GM18861 (cell line): ENCODE results near the gene SERINC4.
"Not testable (repeated sequence)": the region's sequence is repeated elsewhere in the genome, so short reads cannot be mapped to it uniquely, and the experiment has no call there.

Source experiments
- ATAC-seq: cut with Tn5 transposase; IDR thresholded peaks from one replicate; pipeline ENCODE4 v1.9.1; 2021; ENCODE audit not compliant: unreplicated experiment

Gene SERINC4

GRCh38 chr15:43763819-43764446 is 36.1 kb downstream of the SERINC4 start:
- no peak for ATAC-seq

GRCh38 chr15:43762824-43763223 is 37.2 kb downstream of the SERINC4 start:
- ATAC-seq: no peak

- no peak for ATAC-seq
Observed at GRCh38 chr15:43751885-43752284, 48.1 kb downstream of the SERINC4 start.

GRCh38 chr15:43749690-43750345 is 50.2 kb downstream of the SERINC4 start:
- peak; percentile 48 for ATAC-seq

GRCh38 chr15:43748376-43748775 is 51.6 kb downstream of the SERINC4 start:
- no peak for ATAC-seq

- ATAC-seq: not testable (repeated sequence)
Observed at GRCh38 chr15:43746903-43747309, 53.1 kb downstream of the SERINC4 start.

- peak; percentile 50 for ATAC-seq
Observed at GRCh38 chr15:43746245-43746902, 53.6 kb downstream of the SERINC4 start, which contains the start of gene PDIA3. TSS of gene PDIA3 (plus strand) at chr15:43746438. CDS start at chr15:43746540, 102 bp downstream.
